NT2/D1 (cell line): ENCODE measurements around the gene GTF3A.

Experiments
- SUZ12 ChIP-seq: IDR thresholded peaks from 2 replicates; pipeline ENCODE4 v1.6.1; 2011; ENCODE audit not compliant: insufficient read length, insufficient read depth; ENCODE audit errors: extremely low read depth
- YY1 ChIP-seq: IDR thresholded peaks from 2 replicates; pipeline ENCODE4 v1.6.1; 2011; ENCODE audit not compliant: insufficient read length, insufficient read depth

DNA sequence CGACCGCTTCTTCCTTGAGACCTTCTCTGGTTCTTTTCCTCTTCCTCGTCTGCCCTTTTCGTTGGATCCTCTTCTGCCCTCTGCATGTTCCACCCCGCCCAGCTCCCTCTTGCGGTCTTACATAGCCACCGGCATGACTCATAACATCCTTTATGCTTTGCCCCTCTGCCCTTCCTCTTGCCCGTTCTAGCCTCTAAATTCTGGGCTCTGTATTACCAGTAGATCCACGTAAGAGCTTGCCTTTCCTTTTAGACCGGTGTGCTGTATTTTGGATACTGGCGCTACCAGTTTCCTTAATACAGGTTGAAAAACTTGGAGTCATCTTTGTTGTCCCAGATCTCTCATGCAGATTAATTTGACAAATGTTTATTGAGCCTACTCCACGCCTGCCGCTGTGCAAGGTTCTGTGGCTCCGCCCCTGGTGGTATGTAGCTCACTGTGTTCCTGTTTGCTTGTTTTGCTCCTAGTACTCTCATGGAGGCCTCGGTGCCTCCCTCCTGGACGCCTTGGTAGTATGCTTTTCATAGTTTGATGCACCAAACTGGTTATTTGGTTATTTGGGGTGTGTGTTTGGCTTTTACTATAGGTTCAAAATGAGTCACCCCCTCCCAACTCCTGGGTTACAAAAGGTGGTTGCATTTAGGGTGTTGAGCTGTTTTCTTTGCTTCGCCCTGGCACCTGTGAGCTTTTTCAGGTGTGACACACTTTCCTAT is 1.7 kb downstream of the GTF3A start:
- no peak for TF ChIP-seq SUZ12
- no peak for TF ChIP-seq YY1
